Measurements from ENCODE around the gene PIK3C2G.

- no peak for TF ChIP-seq CTCF (conservative IDR thresholded peaks at IDR 0.05; ENCODE audit: low read length)
- TF ChIP-seq EZH2phosphoT487 (IDR thresholded peaks at IDR 0.05; ENCODE audit: borderline replicate concordance) = no peak
These were observed 170.5 kb downstream of the PIK3C2G start for GRCh38 chr12:18431771-18432170.

All from Loucy (cell line).